SU-DHL-6 (cell line): ENCODE data around the gene TMEM178A.

Experiments
- EZH2phosphoT487 ChIP-seq: fragments of 200-600 bp; sonication (generic), shearing (Covaris generic); conservative IDR thresholded peaks from 2 replicates; pipeline ENCODE4 v1.6.1; 2018; ENCODE audit warnings: mild to moderate bottlenecking, antibody characterized with exemption, low read length, moderate library complexity, mixed read lengths
- TF ChIP-seq, protein P1 (sequence below): fragments of 200-600 bp; sonication (generic); IDR thresholded peaks from one replicate; pipeline ENCODE4 v1.5.1; 2017; ENCODE audit warnings: antibody characterized with exemption, mild to moderate bottlenecking, low read length, moderate library complexity; ENCODE audit not compliant: insufficient read depth, poor library complexity, severe bottlenecking

DNA sequence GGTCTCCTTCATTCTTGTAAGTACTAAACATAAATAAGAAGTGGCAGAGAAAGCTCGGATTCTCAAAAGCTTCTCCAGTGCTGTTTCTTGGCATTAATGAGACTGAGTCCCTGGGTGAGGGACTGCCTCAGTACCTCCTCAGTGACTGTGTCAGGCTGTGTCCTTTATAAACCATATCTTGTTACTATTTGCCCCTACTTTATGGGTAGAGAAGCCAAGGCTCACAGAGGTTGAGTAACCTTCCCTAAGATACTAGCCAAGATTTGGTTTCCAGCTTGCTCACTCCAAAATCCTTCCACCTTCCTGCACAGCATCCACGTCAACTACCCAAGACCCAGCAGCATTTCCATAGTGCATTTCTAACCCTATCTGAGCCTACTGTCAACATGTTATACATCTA is 57.8 kb downstream of the TMEM178A start:
- TF ChIP-seq, protein P1, sequence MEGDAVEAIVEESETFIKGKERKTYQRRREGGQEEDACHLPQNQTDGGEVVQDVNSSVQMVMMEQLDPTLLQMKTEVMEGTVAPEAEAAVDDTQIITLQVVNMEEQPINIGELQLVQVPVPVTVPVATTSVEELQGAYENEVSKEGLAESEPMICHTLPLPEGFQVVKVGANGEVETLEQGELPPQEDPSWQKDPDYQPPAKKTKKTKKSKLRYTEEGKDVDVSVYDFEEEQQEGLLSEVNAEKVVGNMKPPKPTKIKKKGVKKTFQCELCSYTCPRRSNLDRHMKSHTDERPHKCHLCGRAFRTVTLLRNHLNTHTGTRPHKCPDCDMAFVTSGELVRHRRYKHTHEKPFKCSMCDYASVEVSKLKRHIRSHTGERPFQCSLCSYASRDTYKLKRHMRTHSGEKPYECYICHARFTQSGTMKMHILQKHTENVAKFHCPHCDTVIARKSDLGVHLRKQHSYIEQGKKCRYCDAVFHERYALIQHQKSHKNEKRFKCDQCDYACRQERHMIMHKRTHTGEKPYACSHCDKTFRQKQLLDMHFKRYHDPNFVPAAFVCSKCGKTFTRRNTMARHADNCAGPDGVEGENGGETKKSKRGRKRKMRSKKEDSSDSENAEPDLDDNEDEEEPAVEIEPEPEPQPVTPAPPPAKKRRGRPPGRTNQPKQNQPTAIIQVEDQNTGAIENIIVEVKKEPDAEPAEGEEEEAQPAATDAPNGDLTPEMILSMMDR = no peak
- no peak for TF ChIP-seq EZH2phosphoT487
